ENCODE measurements around the gene ATG16L1. TPM values are rescaled to one million over a fixed set of nuclear protein-coding genes. Genes with fewer than 3 reads are reported as not detected.
"Not testable (repeated sequence)": the region's sequence is repeated elsewhere in the genome, so short reads cannot be mapped to it uniquely, and the experiment has no call there.

The ATG16L1 gene
- total RNA-seq, 1 experiment from 2014 or later, result 51.3 TPM

DNA sequence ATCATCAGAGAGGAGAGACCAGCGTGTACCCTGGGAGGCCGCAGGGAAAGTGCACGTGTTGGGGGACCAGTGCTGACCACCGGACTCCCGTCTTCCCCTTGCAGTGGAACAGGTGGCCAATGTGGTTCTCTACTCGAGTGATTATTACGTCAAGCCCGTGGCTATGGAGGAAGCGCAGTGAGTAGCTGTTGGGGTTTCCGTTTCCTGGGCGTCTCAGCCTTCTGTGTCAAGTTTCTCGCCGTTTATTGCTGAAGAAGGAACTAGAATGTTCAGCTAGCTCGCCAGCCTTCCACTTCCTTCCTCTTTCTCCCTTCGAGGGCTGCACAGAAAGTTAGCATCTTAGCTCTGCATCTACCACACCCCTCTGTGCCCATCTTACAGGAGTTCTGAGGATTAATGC is 80.1 kb downstream of the ATG16L1 start:
- DNase-seq (ENCODE audit: low read depth), result no peak

DNA sequence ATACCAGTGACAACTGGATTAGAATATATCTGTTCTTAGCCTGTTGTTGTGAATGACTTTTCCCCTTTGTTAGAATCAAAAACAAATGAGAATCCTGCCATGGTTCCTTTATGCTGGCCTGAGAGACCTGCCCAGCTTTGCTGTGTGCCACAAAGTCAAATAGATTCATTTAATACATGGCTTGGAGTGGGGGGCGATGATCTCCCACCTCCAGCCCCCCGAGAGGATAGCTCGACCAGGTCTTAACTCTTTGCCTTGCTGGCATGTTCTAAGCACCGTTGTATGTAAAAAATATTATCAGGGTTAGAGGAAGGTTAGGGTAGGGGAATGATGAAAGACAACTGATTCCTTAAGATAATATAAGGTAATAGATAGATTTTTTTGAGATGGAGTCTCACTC is 80.7 kb downstream of the ATG16L1 start:
- no peak for DNase-seq (ENCODE audit: low read depth)

DNA sequence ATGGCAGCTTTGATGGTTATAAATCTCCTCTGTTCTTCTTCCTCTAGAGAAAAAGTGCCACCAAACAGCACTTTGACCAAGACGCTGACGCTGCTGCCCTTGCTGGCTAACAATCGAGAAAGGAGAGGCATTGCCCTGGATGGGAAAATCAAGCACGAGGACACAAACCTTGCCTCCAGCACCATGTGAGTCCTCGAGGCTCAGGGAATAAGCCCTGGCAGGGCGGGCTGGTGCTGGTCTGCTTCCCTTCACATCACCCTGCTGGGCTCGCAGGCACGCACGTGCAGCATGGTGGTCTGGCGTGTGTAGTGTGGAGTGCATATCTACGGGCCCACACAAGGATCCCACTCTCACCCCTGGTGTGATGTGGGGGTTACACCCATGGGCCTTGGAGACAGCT is 83.4 kb downstream of the ATG16L1 start:
- no peak for DNase-seq (ENCODE audit: low read depth)

DNA sequence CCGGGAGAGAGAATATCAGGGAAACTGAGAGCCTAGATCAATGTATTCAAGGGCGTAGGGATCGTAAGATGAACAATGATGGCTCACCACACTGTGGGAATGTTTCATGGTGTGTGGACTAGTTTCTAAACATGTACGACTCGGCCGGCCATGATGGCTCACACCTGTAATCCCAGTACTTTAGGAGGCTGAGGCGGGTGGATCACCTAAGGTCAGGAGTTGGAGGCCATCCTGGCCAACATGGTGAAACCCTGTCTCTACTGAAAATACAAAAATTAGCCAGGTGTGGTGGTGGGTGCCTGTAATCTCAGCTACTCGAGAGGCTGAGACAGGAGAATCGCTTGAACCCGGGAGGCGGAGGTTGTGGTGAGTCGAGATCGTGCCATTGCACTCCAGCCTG is 84.6 kb downstream of the ATG16L1 start:
- DNase-seq (ENCODE audit: low read depth), result not testable (repeated sequence)

DNA sequence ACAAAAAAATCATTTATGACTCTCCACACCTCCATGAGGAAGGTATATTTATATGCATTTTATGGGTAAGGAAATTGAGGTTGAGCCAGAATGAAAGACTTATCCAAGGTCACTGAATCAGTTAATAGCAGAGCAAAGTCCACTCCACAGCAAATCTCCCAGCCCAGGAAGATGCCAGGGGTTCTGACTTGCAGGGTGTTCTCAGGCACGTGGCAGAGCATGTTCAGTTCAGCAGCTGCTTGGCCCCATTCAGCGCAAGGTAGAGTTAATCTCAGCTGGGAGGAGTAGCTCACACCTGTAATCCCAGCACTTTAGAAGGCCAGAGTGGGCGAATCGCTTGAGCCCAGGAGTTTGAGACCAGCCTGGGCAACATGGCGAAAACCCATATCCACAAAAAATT is 85.1 kb downstream of the ATG16L1 start:
- DNase-seq (ENCODE audit: low read depth), result no peak

DNA sequence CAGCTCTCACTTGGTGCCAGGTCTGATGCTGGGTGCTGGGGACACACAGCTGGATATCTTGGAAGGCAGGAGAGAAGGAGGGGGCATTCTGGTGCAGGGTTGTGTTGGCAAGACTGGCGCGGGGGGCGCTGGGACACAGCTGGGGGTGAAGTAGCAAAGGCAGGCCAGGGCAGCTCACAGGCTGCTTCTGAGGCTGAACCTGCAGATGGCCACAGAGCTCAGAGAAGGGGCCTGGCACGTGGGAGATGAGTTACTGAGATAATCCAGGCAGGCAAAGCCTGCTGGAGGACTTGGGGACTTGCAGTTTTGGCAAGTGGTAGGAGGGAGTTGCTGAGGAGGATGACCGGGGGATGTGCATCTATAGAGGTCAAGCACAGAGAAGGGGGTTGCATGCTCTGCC is 86.6 kb downstream of the ATG16L1 start:
- peak; percentile 51 for DNase-seq (ENCODE audit: low read depth)

DNA sequence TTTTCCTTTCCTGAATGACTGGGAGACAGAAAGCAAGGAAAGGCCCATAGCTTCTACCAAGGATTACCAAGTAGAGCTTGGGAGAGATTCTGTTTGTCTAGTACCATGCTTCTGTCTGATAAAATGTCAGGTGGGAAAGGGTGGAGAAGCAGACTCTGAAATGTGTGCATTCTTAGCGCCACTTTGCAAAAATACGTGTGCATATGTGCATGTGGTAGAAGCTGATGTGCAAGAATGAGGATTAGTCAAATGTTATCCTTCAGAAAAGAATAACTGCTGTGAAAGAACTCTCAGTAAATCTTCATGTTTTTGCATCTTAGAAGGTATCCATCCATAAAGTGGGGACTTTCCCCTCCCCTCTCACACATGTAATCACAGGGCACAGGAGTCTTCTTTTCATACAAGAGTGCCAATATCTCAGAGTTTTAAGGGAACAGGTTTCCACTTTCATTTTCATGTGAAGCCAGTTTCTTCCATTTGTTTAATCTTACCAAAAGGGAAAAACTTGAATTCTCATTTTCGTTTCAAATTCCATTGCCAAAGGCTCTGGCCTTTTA is 87.4 kb downstream of the ATG16L1 start:
- no peak for DNase-seq (ENCODE audit: low read depth)

DNA sequence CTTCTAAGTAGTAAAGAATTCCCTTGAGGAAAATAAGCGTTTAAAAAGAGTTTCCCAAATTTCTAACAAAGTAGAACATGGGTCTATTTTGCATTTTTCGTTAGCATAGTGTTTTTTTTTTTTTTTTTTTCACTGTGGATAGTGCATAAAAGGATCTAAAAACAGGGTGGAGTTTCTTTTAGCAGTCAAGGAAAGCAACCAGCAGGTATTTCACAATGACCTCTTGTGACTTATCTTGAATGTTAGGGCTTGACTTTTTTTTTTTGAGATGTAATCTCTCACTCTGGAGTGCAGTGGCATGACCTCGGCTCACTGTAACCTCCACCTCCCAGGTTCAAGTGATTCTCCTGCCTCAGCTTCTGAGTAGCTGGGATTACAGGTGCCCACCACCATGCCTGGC is 88.0 kb downstream of the ATG16L1 start:
- no peak for DNase-seq (ENCODE audit: low read depth)

DNA sequence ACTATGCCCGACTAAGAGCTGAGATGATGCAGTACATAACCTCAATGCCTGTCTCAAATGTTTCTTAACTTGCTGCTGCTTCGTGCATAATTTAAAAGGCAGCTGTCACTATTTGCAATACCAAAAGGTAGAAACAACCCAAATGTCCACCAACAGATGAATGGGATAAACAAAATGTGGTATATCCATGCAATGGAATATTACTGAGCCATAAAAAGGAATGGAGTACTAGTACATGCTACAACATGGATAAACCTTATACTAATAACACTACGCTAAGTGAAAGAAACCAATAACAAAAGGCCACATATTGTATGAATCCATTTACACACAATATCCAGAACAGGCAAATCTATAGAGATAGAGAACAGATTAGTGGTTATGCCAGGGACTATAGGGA is 89.8 kb downstream of the ATG16L1 start:
- DNase-seq (ENCODE audit: low read depth), result no peak

DNA sequence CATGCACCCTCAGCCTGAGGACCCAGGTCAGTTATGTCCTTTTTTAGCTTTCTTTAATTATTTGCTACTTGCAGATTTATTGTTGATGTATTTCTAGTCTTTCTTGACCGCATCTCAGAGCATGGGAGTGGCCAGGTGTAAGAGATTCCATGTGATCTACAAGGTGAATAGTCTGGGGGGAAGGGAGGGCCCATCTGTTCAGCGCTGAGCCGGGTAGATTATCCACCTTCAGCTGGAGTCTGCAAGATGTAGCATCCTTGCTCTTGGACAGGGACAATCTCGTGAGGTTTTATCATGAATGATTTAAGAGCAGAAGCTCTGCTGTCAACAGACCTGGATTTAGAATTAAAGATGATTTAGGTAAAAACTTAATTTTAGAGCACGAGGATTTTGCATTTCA is 90.8 kb downstream of the ATG16L1 start:
- DNase-seq (ENCODE audit: low read depth), result no peak

DNA sequence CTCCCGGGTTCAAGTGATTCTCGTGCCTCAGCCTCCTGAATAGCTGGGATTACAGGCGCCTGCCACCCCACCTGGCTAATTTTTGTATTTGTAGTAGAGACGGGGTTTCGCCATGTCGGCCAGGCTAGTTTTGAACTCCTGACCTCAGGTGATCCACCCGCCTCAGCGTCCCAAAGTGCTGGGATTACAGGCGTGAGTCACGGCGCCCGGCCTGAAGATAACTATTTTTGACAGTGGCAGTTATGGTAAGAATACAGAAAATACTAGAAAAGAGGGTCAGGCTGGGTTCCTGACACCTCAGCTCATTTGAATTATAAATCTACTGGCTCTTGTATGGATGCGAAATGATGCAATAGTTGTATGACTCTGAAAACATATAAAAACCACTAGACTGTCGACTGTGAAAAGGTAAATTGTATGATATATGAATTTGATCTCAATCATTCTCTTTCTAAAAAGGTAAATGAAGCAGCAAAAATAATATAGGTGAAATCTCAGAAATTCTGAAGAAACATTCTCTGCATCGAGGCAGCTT is 91.8 kb downstream of the ATG16L1 start:
- no peak for DNase-seq (ENCODE audit: low read depth)

Other genes starting within 250 kb of the ATG16L1 start
- gene NGEF, start 238.4 kb upstream of the ATG16L1 start, total RNA-seq (2014; rRNA removed; shearing (Covaris generic)), result 35.4 and 38.4 TPM in 2 replicates
- gene NEU2, start 219.0 kb upstream of the ATG16L1 start, total RNA-seq (2014; rRNA removed; shearing (Covaris generic)), result not detected in 2 replicates
- 0.24 and 1.1 TPM in 2 replicates for gene INPP5D, start 191.3 kb upstream of the ATG16L1 start, total RNA-seq (2014; rRNA removed; shearing (Covaris generic))
- 0.12 TPM in 1 of 2 replicates, not detected in the other for gene SAG, start 56.1 kb downstream of the ATG16L1 start, total RNA-seq (2014; rRNA removed; shearing (Covaris generic))
- gene DGKD, start 102.8 kb downstream of the ATG16L1 start, total RNA-seq (2014; rRNA removed; shearing (Covaris generic)), result 26.3 and 28.0 TPM in 2 replicates